PFSK-1 (cell line): ENCODE data around the gene ABCF1.

ENCODE experiments used
- FOXP2 ChIP-seq: optimal IDR thresholded peaks from 2 replicates; pipeline ENCODE3; 2011; ENCODE audit warnings: borderline replicate concordance, control low read depth, inconsistent platforms; ENCODE audit not compliant: insufficient read depth; ENCODE audit errors: extremely low read length, extremely low read depth
- POLR2AphosphoS5 ChIP-seq: IDR thresholded peaks from 2 replicates; pipeline ENCODE4 v1.6.1; 2012; ENCODE audit warnings: low read depth, mild to moderate bottlenecking, control low read depth, low read length, moderate library complexity
- SIN3A ChIP-seq: IDR thresholded peaks from 2 replicates; pipeline ENCODE4 v1.6.1; 2012; ENCODE audit warnings: mild to moderate bottlenecking, low read length, moderate library complexity, borderline replicate concordance; ENCODE audit not compliant: insufficient read depth
- TAF1 ChIP-seq: IDR thresholded peaks from 2 replicates; pipeline ENCODE4 v1.6.1; 2012; ENCODE audit warnings: low read length, control low read depth, borderline replicate concordance; ENCODE audit not compliant: insufficient read depth
- TF ChIP-seq, protein P1 (sequence below), 2 experiments: IDR thresholded peaks; 2 replicates each; pipeline versions ENCODE4 v1.6.1 to v1.8.0; 2011 to 2012; ENCODE audit warnings: low read depth in 2 of 2, low read length in 2 of 2, control low read depth in 1 of 2, inconsistent platforms in 1 of 2, mild to moderate bottlenecking in 1 of 2, moderate library complexity in 1 of 2; ENCODE audit not compliant: insufficient read depth in 1 of 2

Gene ABCF1

DNA sequence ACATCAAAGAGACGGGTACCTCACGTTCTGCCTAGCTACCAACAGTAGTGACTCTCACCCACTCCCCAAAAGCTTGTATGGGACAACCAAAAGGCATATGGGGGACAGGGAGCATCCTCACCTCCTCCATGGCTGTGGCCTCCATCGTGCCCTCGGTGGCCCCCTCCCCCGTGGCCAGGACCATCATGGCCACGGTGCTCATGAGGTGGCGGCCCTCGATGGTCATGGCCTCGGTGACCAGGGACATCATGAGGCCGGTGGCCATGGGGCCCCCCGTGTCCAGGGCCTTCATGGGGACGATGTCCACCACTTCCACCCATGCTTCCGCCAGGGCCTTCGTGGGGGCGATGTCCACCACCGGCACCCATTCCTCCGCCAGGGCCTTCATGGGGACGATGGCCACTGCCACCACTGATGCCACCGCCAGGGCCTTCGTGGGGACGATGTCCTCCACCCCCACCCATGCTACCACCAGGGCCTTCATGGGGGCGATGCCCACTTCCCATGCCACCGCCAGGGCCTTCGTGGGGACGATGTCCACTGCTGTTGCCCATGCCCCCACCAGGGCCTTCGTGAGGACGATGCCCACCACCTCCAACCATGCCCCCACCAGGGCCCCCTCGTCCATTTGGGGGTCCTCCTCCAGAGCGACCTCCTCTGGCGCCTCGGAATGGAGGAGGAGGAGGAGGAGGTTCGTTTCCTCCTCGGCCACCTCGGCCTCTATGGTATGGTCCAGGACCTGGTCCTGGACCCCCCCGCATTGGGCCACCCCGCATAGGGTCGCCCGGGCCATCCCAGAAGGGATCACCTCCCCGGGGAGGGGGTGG is 30.8 kb downstream of the ABCF1 start:
- TF ChIP-seq SIN3A = no peak
- no peak for TF ChIP-seq TAF1
- TF ChIP-seq POLR2AphosphoS5 = peak; percentile 55; the same call in 1 of the 2 replicates
- TF ChIP-seq FOXP2 = no peak

- TF ChIP-seq, protein P1, sequence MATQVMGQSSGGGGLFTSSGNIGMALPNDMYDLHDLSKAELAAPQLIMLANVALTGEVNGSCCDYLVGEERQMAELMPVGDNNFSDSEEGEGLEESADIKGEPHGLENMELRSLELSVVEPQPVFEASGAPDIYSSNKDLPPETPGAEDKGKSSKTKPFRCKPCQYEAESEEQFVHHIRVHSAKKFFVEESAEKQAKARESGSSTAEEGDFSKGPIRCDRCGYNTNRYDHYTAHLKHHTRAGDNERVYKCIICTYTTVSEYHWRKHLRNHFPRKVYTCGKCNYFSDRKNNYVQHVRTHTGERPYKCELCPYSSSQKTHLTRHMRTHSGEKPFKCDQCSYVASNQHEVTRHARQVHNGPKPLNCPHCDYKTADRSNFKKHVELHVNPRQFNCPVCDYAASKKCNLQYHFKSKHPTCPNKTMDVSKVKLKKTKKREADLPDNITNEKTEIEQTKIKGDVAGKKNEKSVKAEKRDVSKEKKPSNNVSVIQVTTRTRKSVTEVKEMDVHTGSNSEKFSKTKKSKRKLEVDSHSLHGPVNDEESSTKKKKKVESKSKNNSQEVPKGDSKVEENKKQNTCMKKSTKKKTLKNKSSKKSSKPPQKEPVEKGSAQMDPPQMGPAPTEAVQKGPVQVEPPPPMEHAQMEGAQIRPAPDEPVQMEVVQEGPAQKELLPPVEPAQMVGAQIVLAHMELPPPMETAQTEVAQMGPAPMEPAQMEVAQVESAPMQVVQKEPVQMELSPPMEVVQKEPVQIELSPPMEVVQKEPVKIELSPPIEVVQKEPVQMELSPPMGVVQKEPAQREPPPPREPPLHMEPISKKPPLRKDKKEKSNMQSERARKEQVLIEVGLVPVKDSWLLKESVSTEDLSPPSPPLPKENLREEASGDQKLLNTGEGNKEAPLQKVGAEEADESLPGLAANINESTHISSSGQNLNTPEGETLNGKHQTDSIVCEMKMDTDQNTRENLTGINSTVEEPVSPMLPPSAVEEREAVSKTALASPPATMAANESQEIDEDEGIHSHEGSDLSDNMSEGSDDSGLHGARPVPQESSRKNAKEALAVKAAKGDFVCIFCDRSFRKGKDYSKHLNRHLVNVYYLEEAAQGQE (IDR thresholded peaks at IDR 0.05; ENCODE audit: insufficient read depth in 1 of 2, low read depth in 2 of 2, low read length in 2 of 2) = no peak
- TF ChIP-seq TAF1 = no peak
- no peak for TF ChIP-seq POLR2AphosphoS5
These were observed 32.7 kb downstream of the ABCF1 start for GRCh38 chr6:30603961-30604360.

GRCh38 chr6:30610065-30610464 is 38.8 kb downstream of the ABCF1 start:
- TF ChIP-seq POLR2AphosphoS5 (no peak; the same call in 1 of the 2 replicates), FOXP2 (no peak)

DNA sequence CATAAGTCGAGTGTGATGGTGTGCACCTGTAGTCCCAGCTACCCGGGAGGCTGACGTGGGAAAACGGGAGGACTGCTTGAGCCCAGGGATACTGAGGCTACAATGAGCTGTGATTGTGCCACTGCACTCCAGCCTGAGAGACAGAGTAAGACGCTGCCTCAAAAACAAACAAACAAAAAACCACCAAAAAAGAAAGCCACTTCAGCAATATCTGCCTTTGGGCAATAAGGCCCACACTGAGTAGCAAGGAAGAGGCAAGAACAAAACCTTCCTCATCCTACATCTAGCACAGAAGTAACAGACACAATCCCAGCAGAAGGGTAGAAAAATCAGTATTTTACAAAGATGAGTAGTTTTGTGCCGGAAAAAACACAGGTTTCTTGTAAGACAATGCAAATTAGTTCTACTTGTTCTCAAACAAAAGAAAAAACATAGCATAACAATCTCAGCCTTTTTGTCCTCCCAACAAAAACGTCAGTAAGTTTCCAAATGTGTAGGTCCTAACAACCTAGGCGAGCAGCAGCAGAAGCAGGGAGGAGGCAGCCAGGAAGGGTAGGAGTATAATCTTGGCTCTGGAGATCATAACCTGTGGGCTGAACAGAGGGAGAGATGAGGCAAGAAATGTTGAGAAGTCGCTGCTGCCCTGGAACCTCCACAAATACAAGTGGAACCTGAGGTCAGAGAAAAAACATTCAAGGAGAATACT is 40.1 kb downstream of the ABCF1 start:
- TF ChIP-seq TAF1 (no peak), SIN3A (no peak), POLR2AphosphoS5 (peak; percentile 4; the same call in 1 of the 2 replicates), FOXP2 (no peak)
- TF ChIP-seq, protein P1 (IDR thresholded peaks at IDR 0.05; ENCODE audit: insufficient read depth in 1 of 2, low read depth in 2 of 2, low read length in 2 of 2) = no peak

GRCh38 chr6:30611856-30612194 is 40.6 kb downstream of the ABCF1 start:
- TF ChIP-seq TAF1 = no peak
- no peak for TF ChIP-seq SIN3A
- TF ChIP-seq POLR2AphosphoS5 = no peak
- no peak for TF ChIP-seq FOXP2
- TF ChIP-seq, protein P1 (IDR thresholded peaks at IDR 0.05; ENCODE audit: insufficient read depth in 1 of 2, low read depth in 2 of 2, low read length in 2 of 2) = no peak

GRCh38 chr6:30612213-30612612 is 41.0 kb downstream of the ABCF1 start:
- TF ChIP-seq POLR2AphosphoS5 = no peak
